ENCODE results near the gene SGK2. TPM values are rescaled to one million over a fixed set of nuclear protein-coding genes. Genes with fewer than 3 reads are reported as not detected.

The SGK2 gene
- total and polyA plus RNA-seq, 2 of the 13 experiments (the other 11 are each of a cell fraction or from before 2014, with no cell fraction given), result 6.2 to 29.4 TPM

DNA sequence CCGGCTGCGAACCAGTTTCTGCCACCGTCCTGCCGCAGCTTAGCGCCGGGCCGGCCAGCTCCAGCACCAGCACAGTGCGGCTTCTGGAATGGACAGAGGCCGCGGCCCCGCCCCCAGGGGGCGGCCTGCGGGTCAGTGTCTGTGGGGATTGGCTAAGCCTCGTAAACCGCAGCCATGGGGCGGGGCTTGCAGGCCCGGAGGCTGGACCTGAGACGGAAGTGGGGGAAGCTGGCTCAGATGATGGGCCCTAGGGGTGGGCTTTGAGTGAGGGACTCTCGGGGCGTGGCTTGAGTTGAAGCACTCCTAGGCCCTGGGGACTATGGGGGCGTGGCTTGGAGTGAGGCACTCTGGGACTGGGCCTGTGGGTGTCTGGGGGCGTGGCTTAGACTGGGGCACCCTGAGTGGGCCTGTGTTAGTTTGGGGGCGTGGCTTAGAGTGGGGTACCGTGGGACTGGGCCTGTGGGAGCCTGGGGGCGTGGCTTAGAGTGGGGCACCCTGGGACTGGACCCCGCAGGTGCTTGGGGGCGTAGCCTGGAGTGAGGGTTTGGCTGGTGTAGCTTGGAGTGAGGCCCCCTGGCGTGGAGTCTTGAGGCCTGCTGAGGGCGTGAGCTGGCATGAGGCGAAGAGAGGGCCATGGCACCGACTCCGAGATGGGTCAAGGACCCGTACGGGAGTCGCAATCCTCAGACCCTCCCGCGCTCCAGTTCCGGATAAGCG is 44.7 kb upstream of the SGK2 start:
- peak overlapping the region; percentile 48 for H3K27ac ChIP-seq (ENCODE audit: extremely low read length, insufficient read depth, low read length)
- peak overlapping the region; percentile 70 for H3K9ac ChIP-seq (ENCODE audit: insufficient read depth, low read depth, low read length)
- ATAC-seq, result peak; percentile 92
- peaks cover 3% of the 10 kb centered on the region for H3K79me2 ChIP-seq (ENCODE audit: insufficient read depth, low read length)
- H3K9me3 ChIP-seq (ENCODE audit: low read length), result no peaks in the 10 kb centered on the region
- no peak overlapping the region for H2AFZ ChIP-seq (ENCODE audit: low read length)
- H4K20me1 ChIP-seq (ENCODE audit: insufficient read depth, low read length), result no peaks in the 10 kb centered on the region
- ChIA-PET POLR2A (interaction anchor here (0.7 to 3.7 kb wide), 13 partner anchors 9 to 178 kb away, joined by 3 to 77 read pairs (median 6); partner anchors contain the start of genes IFT52, SGK2 and SRSF6), CTCF (ENCODE audit: low intra/inter-chr PET ratio, low total read pairs) (no interaction called here)
- H3K4me1 ChIP-seq (ENCODE audit: insufficient read depth, low read length), result peaks cover 26% of the 10 kb centered on the region
- no peaks in the 10 kb centered on the region for H3K27me3 ChIP-seq (ENCODE audit: control insufficient read depth in 1 of 2, insufficient read depth in 2 of 2, low read length in 2 of 2)
- H3K4me3 ChIP-seq (replicated peaks in 1 of 3; ENCODE audit: insufficient read depth in 1 of 3, low read depth in 2 of 3, low read length in 3 of 3), result peak overlapping the region; percentile 63 to 84 (median 81); a peak in 5 of 6 replicates
- DNase-seq (ENCODE audit: low spot score), result peak; percentile 100
- intact Hi-C loops (cut with micrococcal nuclease; ENCODE audit: unreplicated experiment), result no loop called here
- no TSS peak for BruUV-seq (replicated peaks)
- in situ Hi-C loops (cut with HindIII; ENCODE audit: extremely low pct_ligation_motif_present, low pct_unique_long_range_greater_than_20kb), result no loop called here
- WGBS (ENCODE audit: low lambda C conversion rate), result 44% methylated on average over 31 of the region's 39 CpGs
- peak overlapping the region; percentile 97 for H3K4me2 ChIP-seq (ENCODE audit: low read depth, low read length)
- H3K36me3 ChIP-seq (replicated peaks in 1 of 2; ENCODE audit: control insufficient read depth in 1 of 2, insufficient read depth in 2 of 2, low read length in 2 of 2), result peaks cover 1 to 4% of the 10 kb centered on the region in 2 experiments; a peak in 2 of 5 replicates
- FAIRE-seq, result peak; percentile 90
- TF ChIP-seq EEA1 (CRISPR knock-in tag; IDR thresholded peaks at IDR 0.05; ENCODE audit: borderline replicate concordance) (no peak), ZNF224 (CRISPR knock-in tag; IDR thresholded peaks at IDR 0.05) (no peak), SALL2 (CRISPR knock-in tag; IDR thresholded peaks at IDR 0.05) (0 out of 2 replicates have a peak, but pooled peaks have one; percentile 44), ZNF747 (CRISPR knock-in tag; IDR thresholded peaks at IDR 0.05; ENCODE audit: borderline replicate concordance) (no peak; the same call in 1 of the 2 replicates), DNMT3B (CRISPR knock-in tag; conservative IDR thresholded peaks at IDR 0.05) (no peak), TOPORS (CRISPR knock-in tag; IDR thresholded peaks at IDR 0.05) (0 out of 2 replicates have a peak, but pooled peaks have one; percentile 71), ZNF775 (CRISPR knock-in tag; IDR thresholded peaks at IDR 0.05; ENCODE audit: borderline replicate concordance) (no peak), ZNF460 (CRISPR knock-in tag; IDR thresholded peaks at IDR 0.05; ENCODE audit: borderline replicate concordance) (no peak), PHF21A (CRISPR knock-in tag; IDR thresholded peaks at IDR 0.05) (no peak; the same call in 1 of the 2 replicates), MAFG (CRISPR knock-in tag; IDR thresholded peaks at IDR 0.05) (no peak)
- TF ChIP-seq, protein P1, sequence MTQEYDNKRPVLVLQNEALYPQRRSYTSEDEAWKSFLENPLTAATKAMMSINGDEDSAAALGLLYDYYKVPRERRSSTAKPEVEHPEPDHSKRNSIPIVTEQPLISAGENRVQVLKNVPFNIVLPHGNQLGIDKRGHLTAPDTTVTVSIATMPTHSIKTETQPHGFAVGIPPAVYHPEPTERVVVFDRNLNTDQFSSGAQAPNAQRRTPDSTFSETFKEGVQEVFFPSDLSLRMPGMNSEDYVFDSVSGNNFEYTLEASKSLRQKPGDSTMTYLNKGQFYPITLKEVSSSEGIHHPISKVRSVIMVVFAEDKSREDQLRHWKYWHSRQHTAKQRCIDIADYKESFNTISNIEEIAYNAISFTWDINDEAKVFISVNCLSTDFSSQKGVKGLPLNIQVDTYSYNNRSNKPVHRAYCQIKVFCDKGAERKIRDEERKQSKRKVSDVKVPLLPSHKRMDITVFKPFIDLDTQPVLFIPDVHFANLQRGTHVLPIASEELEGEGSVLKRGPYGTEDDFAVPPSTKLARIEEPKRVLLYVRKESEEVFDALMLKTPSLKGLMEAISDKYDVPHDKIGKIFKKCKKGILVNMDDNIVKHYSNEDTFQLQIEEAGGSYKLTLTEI (CRISPR knock-in tag; conservative IDR thresholded peaks at IDR 0.05), result no peak
- TF ChIP-seq, protein P2, sequence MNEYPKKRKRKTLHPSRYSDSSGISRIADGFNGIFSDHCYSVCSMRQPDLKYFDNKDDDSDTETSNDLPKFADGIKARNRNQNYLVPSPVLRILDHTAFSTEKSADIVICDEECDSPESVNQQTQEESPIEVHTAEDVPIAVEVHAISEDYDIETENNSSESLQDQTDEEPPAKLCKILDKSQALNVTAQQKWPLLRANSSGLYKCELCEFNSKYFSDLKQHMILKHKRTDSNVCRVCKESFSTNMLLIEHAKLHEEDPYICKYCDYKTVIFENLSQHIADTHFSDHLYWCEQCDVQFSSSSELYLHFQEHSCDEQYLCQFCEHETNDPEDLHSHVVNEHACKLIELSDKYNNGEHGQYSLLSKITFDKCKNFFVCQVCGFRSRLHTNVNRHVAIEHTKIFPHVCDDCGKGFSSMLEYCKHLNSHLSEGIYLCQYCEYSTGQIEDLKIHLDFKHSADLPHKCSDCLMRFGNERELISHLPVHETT (CRISPR knock-in tag; conservative IDR thresholded peaks at IDR 0.05), result no peak
- TF ChIP-seq, protein P3, sequence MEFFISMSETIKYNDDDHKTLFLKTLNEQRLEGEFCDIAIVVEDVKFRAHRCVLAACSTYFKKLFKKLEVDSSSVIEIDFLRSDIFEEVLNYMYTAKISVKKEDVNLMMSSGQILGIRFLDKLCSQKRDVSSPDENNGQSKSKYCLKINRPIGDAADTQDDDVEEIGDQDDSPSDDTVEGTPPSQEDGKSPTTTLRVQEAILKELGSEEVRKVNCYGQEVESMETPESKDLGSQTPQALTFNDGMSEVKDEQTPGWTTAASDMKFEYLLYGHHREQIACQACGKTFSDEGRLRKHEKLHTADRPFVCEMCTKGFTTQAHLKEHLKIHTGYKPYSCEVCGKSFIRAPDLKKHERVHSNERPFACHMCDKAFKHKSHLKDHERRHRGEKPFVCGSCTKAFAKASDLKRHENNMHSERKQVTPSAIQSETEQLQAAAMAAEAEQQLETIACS (CRISPR knock-in tag; IDR thresholded peaks at IDR 0.05), result no peak
- TF ChIP-seq, protein P4, sequence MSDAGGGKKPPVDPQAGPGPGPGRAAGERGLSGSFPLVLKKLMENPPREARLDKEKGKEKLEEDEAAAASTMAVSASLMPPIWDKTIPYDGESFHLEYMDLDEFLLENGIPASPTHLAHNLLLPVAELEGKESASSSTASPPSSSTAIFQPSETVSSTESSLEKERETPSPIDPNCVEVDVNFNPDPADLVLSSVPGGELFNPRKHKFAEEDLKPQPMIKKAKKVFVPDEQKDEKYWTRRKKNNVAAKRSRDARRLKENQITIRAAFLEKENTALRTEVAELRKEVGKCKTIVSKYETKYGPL (CRISPR knock-in tag; IDR thresholded peaks at IDR 0.05), result no peak
- TF ChIP-seq, protein P5, sequence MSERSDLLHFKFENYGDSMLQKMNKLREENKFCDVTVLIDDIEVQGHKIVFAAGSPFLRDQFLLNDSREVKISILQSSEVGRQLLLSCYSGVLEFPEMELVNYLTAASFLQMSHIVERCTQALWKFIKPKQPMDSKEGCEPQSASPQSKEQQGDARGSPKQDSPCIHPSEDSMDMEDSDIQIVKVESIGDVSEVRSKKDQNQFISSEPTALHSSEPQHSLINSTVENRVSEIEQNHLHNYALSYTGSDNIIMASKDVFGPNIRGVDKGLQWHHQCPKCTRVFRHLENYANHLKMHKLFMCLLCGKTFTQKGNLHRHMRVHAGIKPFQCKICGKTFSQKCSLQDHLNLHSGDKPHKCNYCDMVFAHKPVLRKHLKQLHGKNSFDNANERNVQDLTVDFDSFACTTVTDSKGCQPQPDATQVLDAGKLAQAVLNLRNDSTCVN (CRISPR knock-in tag; IDR thresholded peaks at IDR 0.05; ENCODE audit: borderline replicate concordance), result no peak; the same call in 1 of the 2 replicates
- TF ChIP-seq, protein P6, sequence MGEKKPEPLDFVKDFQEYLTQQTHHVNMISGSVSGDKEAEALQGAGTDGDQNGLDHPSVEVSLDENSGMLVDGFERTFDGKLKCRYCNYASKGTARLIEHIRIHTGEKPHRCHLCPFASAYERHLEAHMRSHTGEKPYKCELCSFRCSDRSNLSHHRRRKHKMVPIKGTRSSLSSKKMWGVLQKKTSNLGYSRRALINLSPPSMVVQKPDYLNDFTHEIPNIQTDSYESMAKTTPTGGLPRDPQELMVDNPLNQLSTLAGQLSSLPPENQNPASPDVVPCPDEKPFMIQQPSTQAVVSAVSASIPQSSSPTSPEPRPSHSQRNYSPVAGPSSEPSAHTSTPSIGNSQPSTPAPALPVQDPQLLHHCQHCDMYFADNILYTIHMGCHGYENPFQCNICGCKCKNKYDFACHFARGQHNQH (CRISPR knock-in tag; IDR thresholded peaks at IDR 0.05), result no peak

All from HepG2 (cell line).